Ovary (tissue), 9 donors: ENCODE measurements around the gene PHLDB1. TPM values are rescaled to one million over a fixed set of nuclear protein-coding genes. Genes with fewer than 3 reads are reported as not detected.

Experiments used
- DNase-seq, 5 donors: peaks; one replicate each; pipeline ENCODE4 v3.0.0-alpha.2; 2019 to 2020
- H3K27ac ChIP-seq, 2 donors: fragments of 200-600 bp; one replicate each; pipeline versions ENCODE4 v1.5.1 to v1.8.0; 2019 to 2022
- H3K27me3 ChIP-seq: fragments of 200-600 bp; one replicate; pipeline ENCODE4 v1.8.0; 2022
- H3K36me3 ChIP-seq: fragments of 200-600 bp; sonication (generic); one replicate; pipeline ENCODE4 v1.5.1; 2019
- H3K4me1 ChIP-seq: one replicate; pipeline ENCODE4 v1.8.1; 2013; ENCODE audit warnings: mild to moderate bottlenecking, moderate library complexity; ENCODE audit not compliant: insufficient read depth
- H3K4me3 ChIP-seq: fragments of 200-600 bp; sonication (generic); one replicate; pipeline ENCODE4 v1.5.1; 2017
- H3K9me3 ChIP-seq, 2 donors: fragments of 200-600 bp in 1 of 2; sonication (generic) in 1 of 2; one replicate each; pipeline versions ENCODE4 v1.5.1 to v1.8.1; 2013 to 2019; ENCODE audit warnings: mild to moderate bottlenecking in 1 of 2, moderate library complexity in 1 of 2
- CTCF ChIP-seq, 3 donors: fragments of 450-650 bp in 2 of 3; fragments of 200-600 bp in 1 of 3; IDR thresholded peaks; one replicate each; pipeline versions ENCODE4 v1.5.1 to v1.8.0; 2016 to 2022; ENCODE audit warnings: antibody characterized with exemption in 3 of 3, mild to moderate bottlenecking in 1 of 3
- EP300 ChIP-seq: sonication (generic); formaldehyde crosslinking; IDR thresholded peaks from one replicate; pipeline ENCODE4 v1.6.1; 2017; ENCODE audit warnings: antibody characterized with exemption
- POLR2A ChIP-seq: fragments of 450-650 bp; IDR thresholded peaks from one replicate; pipeline ENCODE4 v1.6.1; 2017; ENCODE audit warnings: antibody characterized with exemption, mild to moderate bottlenecking, moderate library complexity
- WGBS, 3 donors: extraction: QIAGEN DNeasy Blood & Tissue Kit in 1 of 3; methylation state at CpG; one replicate each; pipeline versions ENCODE4 v1.1.5 to v1.1.7; 2013 to 2017; 5-methylcytosine and 5-hydroxymethylcytosine counted together
- intact Hi-C, 4 donors: fragments of 100-400 bp; cut with DNase I; formaldehyde crosslinking; loops; one replicate each; pipeline versions ENCODE4 v1.11.0 to v1.15.1; 2022 to 2023
- microRNA-seq, 3 donors: library from miRNA; unstranded; fragments of <30 nt; microRNA quantifications; one replicate each; pipeline versions ENCODE4 to v1.2.0, GENCODE V29; 2019 to 2020
- polyA plus RNA-seq, 2 donors: library from polyadenylated mRNA; stranded (reverse); fragments of 200-250 nt in 1 of 2; fragments of 350-450 nt in 1 of 2; fragmentation: Illumina TruSeq in 1 of 2; extraction: RNeasy Lipid Tissue Mini Kit (QIAGEN cat#74804) in 1 of 2; gene quantifications; one replicate each; pipeline ENCODE4 v1.2.3, GENCODE V29; 2013 to 2014
- small RNA-seq: library from RNA; depleted of rRNA; stranded (forward); fragments of <200 nt; gene quantifications from one replicate; pipeline ENCODE3, GENCODE V24; 2016
- total RNA-seq, 7 donors: library from RNA; depleted of rRNA in 2 of 7; stranded (reverse); fragments of >200 nt in 2 of 7; fragmentation: NEBNext Ultra II Directional in 3 of 7; extraction: Animal tissue kit (Norgen Biotek cat#: 25700) in 3 of 7; gene quantifications; one replicate each; pipeline versions ENCODE4 v1.1.0 to v1.2.4, GENCODE V29; 2016 to 2023
- donor health status: DM: no; HTN: no; CAD: no; lungs with moderate emphysema.
- donor health status: DM: no; HTN: no; CAD: no.
- donor health status: Bipolar disorder and iron deficiency.
- donor health status: DM: yes; HTN: yes; CAD: no.
- donor health status: DM: no; HTN: no; CAD: no.
- donor health status: DM: yes; HTN: yes; CAD: no.

PHLDB1 gene
- total and polyA plus RNA-seq, 9 donors = 46.2 to 265 (median 137) TPM

- H3K36me3 ChIP-seq = no peaks in the 10 kb centered on the region
- no peaks in the 10 kb centered on the region for H3K9me3 ChIP-seq
- no peak for TF ChIP-seq CTCF (IDR thresholded peaks at IDR 0.05)
- TF ChIP-seq EP300 = no peak
- TF ChIP-seq POLR2A = no peak
- H3K4me3 ChIP-seq = no peak overlapping the region
- intact Hi-C loops = no loop called here
- WGBS, 3 donors = 94 to 96% (median 94%) methylated on average over 5 of the region's 5 CpGs
- H3K4me1 ChIP-seq = no peaks in the 10 kb centered on the region
- H3K27me3 ChIP-seq = no peaks in the 10 kb centered on the region
- no peak overlapping the region for H3K27ac ChIP-seq
- DNase-seq = no peak
These were observed 96.2 kb downstream of the PHLDB1 start for GRCh38 chr11:118703563-118704106.

- Histone ChIP-seq H3K36me3 (no peaks in the 10 kb centered on the region), H3K9me3 (no peaks in the 10 kb centered on the region), H3K4me1 (no peaks in the 10 kb centered on the region), H3K27me3 (no peaks in the 10 kb centered on the region), H3K4me3 (no peak overlapping the region), H3K27ac (no peak overlapping the region)
- intact Hi-C loops = no loop called here
- TF ChIP-seq EP300 (no peak), CTCF (IDR thresholded peaks at IDR 0.05) (no peak), POLR2A (no peak)
- WGBS, 3 donors = 77 to 81% (median 81%) methylated on average over 15 of the region's 15 CpGs
- no peak for DNase-seq
These were observed 97.8 kb downstream of the PHLDB1 start for GRCh38 chr11:118705111-118705741.

- WGBS, 3 donors = 65 to 73% (median 70%) methylated on average over 12 of the region's 12 CpGs
- H3K27ac ChIP-seq = no peak overlapping the region
- H3K4me3 ChIP-seq = no peak overlapping the region
- no peak for DNase-seq
- intact Hi-C loops = no loop called here
- no peaks in the 10 kb centered on the region for H3K27me3 ChIP-seq
- no peaks in the 10 kb centered on the region for H3K4me1 ChIP-seq
- no peak for TF ChIP-seq POLR2A
- no peak for TF ChIP-seq EP300
- TF ChIP-seq CTCF (IDR thresholded peaks at IDR 0.05) = no peak
- no peaks in the 10 kb centered on the region for H3K9me3 ChIP-seq
- H3K36me3 ChIP-seq = no peaks in the 10 kb centered on the region
These were observed 98.6 kb downstream of the PHLDB1 start for GRCh38 chr11:118705791-118706545.

- 90 to 93% (median 92%) methylated on average over 7 of the region's 7 CpGs for WGBS, 3 donors
- intact Hi-C loops = no loop called here
These were observed 99.1 kb downstream of the PHLDB1 start for GRCh38 chr11:118706546-118706825.

More at GRCh38 chr11:118706546-118706825, 99.1 kb downstream of the PHLDB1 start:
- DNase-seq = no peak
- H3K27ac ChIP-seq = no peak overlapping the region
- no peaks in the 10 kb centered on the region for H3K9me3 ChIP-seq
- no peak overlapping the region for H3K4me3 ChIP-seq
- no peaks in the 10 kb centered on the region for H3K4me1 ChIP-seq
- TF ChIP-seq CTCF (IDR thresholded peaks at IDR 0.05) (no peak), EP300 (no peak), POLR2A (no peak)
- H3K27me3 ChIP-seq = no peaks in the 10 kb centered on the region
- no peaks in the 10 kb centered on the region for H3K36me3 ChIP-seq

Small RNAs within 50 kb of the gene (microRNA-seq; reads per million reads assigned to microRNA genes)
- gene MIR6716 = 0 to 0.36 (median 0) reads per million in 3 donors

Small RNAs within 50 kb of the gene (small RNA-seq; reads per million reads assigned to genes)
- gene RNU6-1157P (not detected), gene RNU6-376P (not detected)

Other genes with a start within 250 kb of the PHLDB1 start
- 10 to 100 TPM; 23.7 to 34.7 (median 29.4) TPM for gene UBE4A, start 248.0 kb upstream of the PHLDB1 start, total RNA-seq
- 10 to 100 TPM; 12.2 to 28.8 TPM for gene UBE4A, start 248.0 kb upstream of the PHLDB1 start, polyA plus RNA-seq
- 100 to 1,000 TPM in 5 of 7 donors, 10 to 100 TPM in 2; 70.5 to 201 (median 155) TPM for gene ATP5MG, start 206.0 kb upstream of the PHLDB1 start, total RNA-seq
- 100 to 1,000 TPM; 162 to 450 TPM for gene ATP5MG, start 206.0 kb upstream of the PHLDB1 start, polyA plus RNA-seq
- gene KMT2A, start 171.1 kb upstream of the PHLDB1 start, total RNA-seq = 100 to 1,000 TPM in 2 of 7 donors, 10 to 100 TPM in 5; 72.0 to 107 (median 82.0) TPM
- 10 to 100 TPM; 25.8 to 45.2 TPM for gene KMT2A, start 171.1 kb upstream of the PHLDB1 start, polyA plus RNA-seq
- under 1 TPM in 4 of 7 donors, not detected in 3; 0.23 to 0.38 (median 0.37) TPM for gene TTC36, start 80.1 kb upstream of the PHLDB1 start, total RNA-seq
- under 1 TPM in 1 of 2 donors, not detected in 1; 0.18 TPM for gene TTC36, start 80.1 kb upstream of the PHLDB1 start, polyA plus RNA-seq
- 10 to 100 TPM; 22.1 to 45.1 (median 32.7) TPM for gene TMEM25, start 76.4 kb upstream of the PHLDB1 start, total RNA-seq
- 10 to 100 TPM; 24.2 to 27.1 TPM for gene TMEM25, start 76.4 kb upstream of the PHLDB1 start, polyA plus RNA-seq
- gene IFT46, start 41.7 kb upstream of the PHLDB1 start, total RNA-seq = 10 to 100 TPM; 22.2 to 42.6 (median 27.9) TPM
- gene IFT46, start 41.7 kb upstream of the PHLDB1 start, polyA plus RNA-seq = 10 to 100 TPM; 22.8 to 53.1 TPM
- gene ARCN1, start 35.2 kb upstream of the PHLDB1 start, total RNA-seq = 100 to 1,000 TPM in 5 of 7 donors, 10 to 100 TPM in 2; 60.2 to 151 (median 125) TPM
- 100 to 1,000 TPM in 1 of 2 donors, 10 to 100 TPM in 1; 67.3 to 154 TPM for gene ARCN1, start 35.2 kb upstream of the PHLDB1 start, polyA plus RNA-seq
- under 1 TPM in 1 of 7 donors, not detected in 6; 0.10 TPM for gene TREH, start 72.0 kb downstream of the PHLDB1 start, total RNA-seq
- under 1 TPM in 1 of 2 donors, not detected in 1; 0.48 TPM for gene TREH, start 72.0 kb downstream of the PHLDB1 start, polyA plus RNA-seq
- 100 to 1,000 TPM in 5 of 7 donors, 10 to 100 TPM in 2; 81.6 to 212 (median 158) TPM for gene DDX6, start 183.5 kb downstream of the PHLDB1 start, total RNA-seq
- 10 to 100 TPM; 33.9 to 80.6 TPM for gene DDX6, start 183.5 kb downstream of the PHLDB1 start, polyA plus RNA-seq